PC-3 (cell line): ENCODE data around the gene ARID1A. TPM values are rescaled to one million over a fixed set of nuclear protein-coding genes. Genes with fewer than 3 reads are reported as not detected.

ENCODE experiments used
- ATAC-seq: fragments of 200-7000 bp; cut with Tn5 transposase; 2 replicates; pipeline ENCODE4 v1.9.1; 2020; ENCODE audit warnings: mild to moderate bottlenecking, moderate library complexity
- BruUV-seq: library from RNA; stranded (reverse); fragments of 400-500 nt; replicated peaks from 2 replicates; lab custom pipeline; 2021; lab: Mats Ljungman, UMichigan
- CTCF ChIA-PET: fragments of 300-600 bp; sonication (Branson Sonifier 250); formaldehyde crosslinking; loops from one replicate; lab custom pipeline; 2022; ENCODE audit warnings: antibody characterized with exemption; lab: Charles Lee
- POLR2A ChIA-PET: fragments of 300-600 bp; sonication (Branson Sonifier 250); formaldehyde crosslinking; loops from one replicate; lab custom pipeline; 2022; ENCODE audit warnings: antibody characterized with exemption; ENCODE audit not compliant: unreplicated experiment; lab: Charles Lee
- DNase-seq: peaks from one replicate; pipeline ENCODE4 v3.0.0-alpha.2; 2015
- H2AFZ ChIP-seq: fragments of 300-600 bp; sonication (generic); 2 replicates; pipeline ENCODE4 v1.6.0; 2016; ENCODE audit warnings: antibody characterized with exemption, low read length
- H3F3A ChIP-seq: fragments of 300-600 bp; sonication (generic); one replicate; pipeline ENCODE4 v1.6.0; 2017; ENCODE audit warnings: antibody characterized with exemption, low read length, control low read depth, mild to moderate bottlenecking; ENCODE audit not compliant: unreplicated experiment
- H3K27ac ChIP-seq: fragments of 300-600 bp; sonication (generic); 2 replicates; pipeline ENCODE4 v1.5.1; 2016; ENCODE audit warnings: mild to moderate bottlenecking, low read length
- H3K27me3 ChIP-seq: fragments of 300-600 bp; sonication (generic); 2 replicates; pipeline ENCODE4 v1.6.1; 2016; ENCODE audit warnings: low read length, mixed read lengths
- H3K36me3 ChIP-seq: fragments of 300-600 bp; sonication (generic); 2 replicates; pipeline ENCODE4 v1.6.1; 2016; ENCODE audit warnings: low read depth, mixed run types, low read length, mixed read lengths
- H3K4me1 ChIP-seq: fragments of 300-600 bp; sonication (generic); 2 replicates; pipeline ENCODE4 v1.5.1; 2016; ENCODE audit warnings: low read length; ENCODE audit not compliant: insufficient read depth
- H3K4me2 ChIP-seq: fragments of 300-600 bp; sonication (generic); 2 replicates; pipeline ENCODE4 v1.6.0; 2016; ENCODE audit warnings: low read length
- H3K4me3 ChIP-seq: fragments of 300-600 bp; sonication (generic); 2 replicates; pipeline ENCODE4 v1.5.1; 2016; ENCODE audit warnings: mild to moderate bottlenecking, low read length, mixed read lengths
- H3K79me2 ChIP-seq: fragments of 300-600 bp; sonication (generic); 2 replicates; pipeline ENCODE4 v1.6.1; 2017; ENCODE audit warnings: low read length, mixed read lengths
- H3K9ac ChIP-seq: fragments of 300-600 bp; sonication (generic); 2 replicates; pipeline ENCODE4 v1.6.0; 2016; ENCODE audit warnings: mild to moderate bottlenecking, low read length
- H3K9me2 ChIP-seq: fragments of 300-600 bp; sonication (generic); replicated peaks from 2 replicates; pipeline ENCODE4 v1.6.1; 2016; ENCODE audit warnings: mixed run types, low read length, mixed read lengths
- H3K9me3 ChIP-seq: fragments of 300-600 bp; sonication (generic); 2 replicates; pipeline ENCODE4 v1.6.1; 2016; ENCODE audit warnings: low read length, mixed read lengths
- H4K20me1 ChIP-seq: fragments of 300-600 bp; sonication (generic); 2 replicates; pipeline ENCODE4 v1.6.1; 2016; ENCODE audit warnings: low read length, mixed read lengths
- EZH2 ChIP-seq: fragments of 300-600 bp; sonication (generic); IDR thresholded peaks from one replicate; pipeline ENCODE4 v1.6.1; 2017; ENCODE audit warnings: antibody characterized with exemption, mild to moderate bottlenecking, low read length; ENCODE audit not compliant: unreplicated experiment
- EZH2phosphoT487 ChIP-seq: fragments of 300-600 bp; sonication (generic); IDR thresholded peaks from 2 replicates; pipeline ENCODE4 v1.6.1; 2018; ENCODE audit warnings: mild to moderate bottlenecking, antibody characterized with exemption, low read length, borderline replicate concordance
- intact Hi-C: fragments of 100-400 bp; cut with micrococcal nuclease; formaldehyde crosslinking; loops from 2 replicates; pipeline ENCODE4 v1.9.0; 2023
- total RNA-seq: library from RNA; depleted of rRNA; stranded (reverse); fragments of >200 nt; gene quantifications from 2 replicates; pipeline ENCODE4 v1.2.3, GENCODE V29; 2014
- TF ChIP-seq, protein P1 (sequence below): fragments of 300-600 bp; sonication (generic); conservative IDR thresholded peaks from 2 replicates; pipeline ENCODE4 v1.5.1; 2017; ENCODE audit warnings: antibody characterized with exemption, low read depth, mild to moderate bottlenecking, low read length

The ARID1A gene
- total RNA-seq, 1 experiment from 2014 or later = 43.8 TPM

- Histone ChIP-seq H3K27me3 (no peaks in the 10 kb centered on the region), H3K79me2 (no peaks in the 10 kb centered on the region; the same call in 1 of the 2 replicates), H3K9me2 (no peaks in the 10 kb centered on the region), H3K9ac (no peak overlapping the region), H4K20me1 (no peaks in the 10 kb centered on the region), H3F3A (no peaks in the 10 kb centered on the region), H3K4me3 (no peak overlapping the region), H3K9me3 (no peaks in the 10 kb centered on the region), H3K4me2 (no peak overlapping the region), H3K36me3 (peaks cover 66% of the 10 kb centered on the region), H3K4me1 (peaks cover 19% of the 10 kb centered on the region), H3K27ac (no peak overlapping the region), H2AFZ (no peak overlapping the region)
- TF ChIP-seq, protein P1, sequence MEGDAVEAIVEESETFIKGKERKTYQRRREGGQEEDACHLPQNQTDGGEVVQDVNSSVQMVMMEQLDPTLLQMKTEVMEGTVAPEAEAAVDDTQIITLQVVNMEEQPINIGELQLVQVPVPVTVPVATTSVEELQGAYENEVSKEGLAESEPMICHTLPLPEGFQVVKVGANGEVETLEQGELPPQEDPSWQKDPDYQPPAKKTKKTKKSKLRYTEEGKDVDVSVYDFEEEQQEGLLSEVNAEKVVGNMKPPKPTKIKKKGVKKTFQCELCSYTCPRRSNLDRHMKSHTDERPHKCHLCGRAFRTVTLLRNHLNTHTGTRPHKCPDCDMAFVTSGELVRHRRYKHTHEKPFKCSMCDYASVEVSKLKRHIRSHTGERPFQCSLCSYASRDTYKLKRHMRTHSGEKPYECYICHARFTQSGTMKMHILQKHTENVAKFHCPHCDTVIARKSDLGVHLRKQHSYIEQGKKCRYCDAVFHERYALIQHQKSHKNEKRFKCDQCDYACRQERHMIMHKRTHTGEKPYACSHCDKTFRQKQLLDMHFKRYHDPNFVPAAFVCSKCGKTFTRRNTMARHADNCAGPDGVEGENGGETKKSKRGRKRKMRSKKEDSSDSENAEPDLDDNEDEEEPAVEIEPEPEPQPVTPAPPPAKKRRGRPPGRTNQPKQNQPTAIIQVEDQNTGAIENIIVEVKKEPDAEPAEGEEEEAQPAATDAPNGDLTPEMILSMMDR = no peak
- TF ChIP-seq EZH2phosphoT487 (no peak), EZH2 (no peak)
- POLR2A ChIA-PET = no interaction called here
- BruUV-seq = no TSS peak
- CTCF ChIA-PET = no interaction called here
- ATAC-seq (no peak), DNase-seq (no peak)
- intact Hi-C loops = no loop called here
These were observed 84.6 kb downstream of the ARID1A start for GRCh38 chr1:26780344-26780957.

GRCh38 chr1:26781206-26781825, 85.5 kb downstream of the ARID1A start:
- intact Hi-C loops = no loop called here
- Histone ChIP-seq H3K4me1 (peaks cover 26% of the 10 kb centered on the region), H3K9me3 (no peaks in the 10 kb centered on the region), H3K4me2 (no peak overlapping the region), H3K9ac (no peak overlapping the region), H3K27ac (no peak overlapping the region), H3K36me3 (peaks cover 60% of the 10 kb centered on the region), H3K27me3 (no peaks in the 10 kb centered on the region), H3F3A (peaks cover under 1% of the 10 kb centered on the region), H3K79me2 (no peaks in the 10 kb centered on the region; the same call in 1 of the 2 replicates), H2AFZ (no peak overlapping the region), H4K20me1 (no peaks in the 10 kb centered on the region), H3K9me2 (no peaks in the 10 kb centered on the region), H3K4me3 (no peak overlapping the region)
- CTCF ChIA-PET = no interaction called here
- ATAC-seq (no peak), DNase-seq (no peak)
- BruUV-seq = no TSS peak
- TF ChIP-seq, protein P1 = no peak
- POLR2A ChIA-PET = no interaction called here

DNA sequence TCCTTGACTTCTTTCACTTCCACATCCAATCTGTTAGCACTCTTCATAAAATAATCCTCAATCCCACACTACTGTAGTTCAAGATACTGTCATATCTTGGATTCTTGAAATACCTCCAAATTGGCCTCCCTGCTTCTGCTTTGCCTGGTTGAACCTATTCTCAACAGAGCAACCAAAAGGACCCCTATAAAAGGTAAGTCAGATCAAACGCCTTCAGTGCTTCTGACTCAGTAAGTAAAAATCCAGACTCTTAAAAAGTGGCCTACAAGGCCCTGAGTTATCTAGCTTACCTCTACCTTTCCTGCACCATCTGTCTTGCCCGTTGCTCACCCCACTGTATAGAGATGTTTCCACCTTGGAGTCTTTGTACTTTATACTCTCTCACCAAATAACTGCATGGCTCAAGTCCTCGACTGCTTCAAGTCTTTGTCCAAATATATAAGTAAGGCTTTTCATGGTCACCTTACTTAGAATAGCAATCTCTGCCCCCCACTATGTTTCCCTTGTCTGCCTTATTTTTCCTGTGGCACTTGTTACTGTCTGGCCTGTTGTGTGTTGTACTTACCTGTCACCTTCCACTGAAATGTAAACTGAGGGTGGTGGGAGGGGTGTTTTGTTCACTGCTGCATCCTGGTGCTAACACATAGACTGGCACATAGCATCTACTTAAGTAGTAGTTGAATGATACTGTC, 86.9 kb downstream of the ARID1A start:
- Histone ChIP-seq H3K4me3 (no peak overlapping the region), H3K4me2 (no peak overlapping the region), H3K27me3 (no peaks in the 10 kb centered on the region), H3K27ac (no peak overlapping the region), H3K79me2 (no peaks in the 10 kb centered on the region; the same call in 1 of the 2 replicates), H3K9me2 (no peaks in the 10 kb centered on the region), H4K20me1 (no peaks in the 10 kb centered on the region), H3K36me3 (peaks cover 49% of the 10 kb centered on the region), H2AFZ (no peak overlapping the region), H3K9ac (no peak overlapping the region), H3F3A (peaks cover 4% of the 10 kb centered on the region), H3K4me1 (peaks cover 38% of the 10 kb centered on the region), H3K9me3 (no peaks in the 10 kb centered on the region)
- DNase-seq (no peak), ATAC-seq (no peak)
- CTCF ChIA-PET = no interaction called here
- intact Hi-C loops = no loop called here
- TF ChIP-seq EZH2 = no peak
- POLR2A ChIA-PET = no interaction called here
- BruUV-seq = no TSS peak
